GM12891 (cell line): Measurements from ENCODE around the gene CHPF2.

Experiments
- POLR2A ChIP-seq: IDR thresholded peaks from 2 replicates; pipeline ENCODE4 v1.6.1; 2011; ENCODE audit warnings: low read depth, low read length, control low read depth
- POLR2AphosphoS5 ChIP-seq: IDR thresholded peaks from 2 replicates; pipeline ENCODE4 v1.6.1; 2011; ENCODE audit warnings: low read depth, low read length, control low read depth

DNA sequence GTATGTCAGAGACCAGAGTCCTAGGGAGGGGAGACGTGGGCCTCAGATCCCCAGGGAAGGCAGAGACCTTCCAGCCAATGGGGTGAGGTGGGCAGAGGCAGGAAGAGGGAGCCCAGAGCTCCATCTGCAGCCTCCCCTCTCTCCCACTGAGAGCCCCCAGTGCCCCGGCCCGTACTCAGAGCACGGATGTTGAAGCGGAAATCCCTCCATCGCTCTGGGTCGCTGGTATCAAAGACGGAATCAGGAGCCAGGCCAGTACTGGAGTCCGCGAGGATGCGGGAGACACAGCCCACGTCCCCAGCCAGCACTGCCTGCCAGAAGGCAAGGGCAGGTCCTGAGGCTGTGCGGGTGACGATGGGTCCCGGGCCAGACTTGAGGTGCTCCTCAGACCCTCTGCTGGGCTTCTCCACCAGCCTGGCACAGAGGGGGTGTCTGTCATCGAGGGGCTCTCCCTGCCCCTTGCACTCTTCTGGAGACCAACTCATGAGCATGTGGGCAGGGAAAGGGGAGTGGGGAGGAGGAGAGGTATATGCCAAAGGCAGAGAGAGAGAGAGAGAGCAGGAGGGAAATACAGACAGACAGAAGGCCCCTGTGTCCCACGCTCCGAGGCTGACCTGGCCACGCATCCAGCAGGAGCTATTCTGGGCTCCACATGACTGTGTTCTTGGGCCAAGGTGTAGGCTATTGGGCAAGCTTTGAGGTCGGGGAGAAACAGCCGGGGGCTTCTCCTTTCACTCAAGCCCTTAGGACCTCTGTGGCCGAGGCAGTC lies 45.5 kb upstream of the CHPF2 start, which contains the start of gene ASB10:
- TF ChIP-seq POLR2AphosphoS5 (no peak), POLR2A (no peak)
